Measurements from ENCODE around the gene SPATA24. TPM values are rescaled to one million over a fixed set of nuclear protein-coding genes. Genes with fewer than 3 reads are reported as not detected.

Gene SPATA24
- total and polyA plus RNA-seq, 2 of the 13 experiments (the other 11 are each of a cell fraction or from before 2014, with no cell fraction given) = 6.0 to 11.1 TPM

DNA sequence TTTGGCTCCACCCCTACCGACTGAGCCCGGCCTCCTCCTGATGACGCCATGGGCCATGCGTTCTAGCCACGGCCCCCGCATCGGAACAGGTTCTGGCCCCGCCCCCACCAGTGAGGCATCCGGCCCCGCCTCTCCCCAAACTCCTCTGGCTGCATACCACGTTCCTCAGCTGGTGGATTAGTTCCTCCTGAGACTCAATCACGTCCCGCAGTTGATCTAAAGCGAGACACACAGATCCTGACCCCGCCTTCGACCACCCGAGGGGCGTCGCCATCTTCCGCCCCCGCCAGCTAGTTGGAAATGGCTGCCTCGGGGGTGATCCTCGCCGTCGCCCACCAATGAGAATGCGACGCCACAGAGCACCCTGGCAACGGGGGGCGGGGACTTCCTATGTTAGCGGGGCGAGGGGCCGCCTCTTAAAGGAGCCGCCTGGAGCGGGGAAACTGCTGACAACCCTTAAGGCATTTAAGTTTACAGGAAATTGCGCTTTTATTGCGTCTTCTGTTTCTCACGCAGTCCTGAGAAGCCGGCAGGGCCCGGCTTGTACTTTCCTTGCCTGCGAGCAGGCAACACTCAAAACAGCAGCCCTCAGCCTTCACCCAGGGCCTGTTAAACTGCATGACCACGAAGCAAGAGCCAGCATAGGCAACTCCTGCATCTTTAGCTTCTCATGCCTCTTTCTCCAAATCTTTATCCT, at the start of gene SPATA24 (continued):
- TF ChIP-seq ZNF160 (CRISPR knock-in tag; IDR thresholded peaks at IDR 0.05) = no peak
- 0 out of 2 replicates have a peak, but pooled peaks have one; percentile 31 for TF ChIP-seq ZNF317 (CRISPR knock-in tag; IDR thresholded peaks at IDR 0.05)
- peak; percentile 84; the same call in 1 of the 2 replicates for TF ChIP-seq ARID4A (CRISPR knock-in tag; IDR thresholded peaks at IDR 0.05; ENCODE audit: borderline replicate concordance)
- TF ChIP-seq ZNF318 (CRISPR knock-in tag; IDR thresholded peaks at IDR 0.05) = no peak
- TF ChIP-seq LCORL (IDR thresholded peaks at IDR 0.05) = no peak
- peak; percentile 23; the same call in 1 of the 2 replicates for TF ChIP-seq LCORL (CRISPR knock-in tag; IDR thresholded peaks at IDR 0.05)
- 0 out of 2 replicates have a peak, but pooled peaks have one; percentile 4 for TF ChIP-seq TBX2 (CRISPR knock-in tag; IDR thresholded peaks at IDR 0.05; ENCODE audit: borderline replicate concordance)
- peak; percentile 91 for TF ChIP-seq HOXA3 (CRISPR knock-in tag; IDR thresholded peaks at IDR 0.05)
- TF ChIP-seq ZNF687 (CRISPR knock-in tag; IDR thresholded peaks at IDR 0.05) = peak; percentile 90
- TF ChIP-seq ZNF451 (CRISPR knock-in tag; IDR thresholded peaks at IDR 0.05) = no peak

All from HepG2 (cell line).